Type B pancreatic cell (in vitro differentiated cells): ENCODE data around the gene PHF21A. TPM values are rescaled to one million over a fixed set of nuclear protein-coding genes. Genes with fewer than 3 reads are reported as not detected.
A peak's percentile ranks its signal among the peaks of the same experiment; 100 is the strongest.

Source experiments
- DNase-seq: peaks from one replicate; pipeline ENCODE4 v3.0.0; 2021; ENCODE audit warnings: mixed read lengths; ENCODE audit not compliant: unreplicated experiment; ENCODE audit errors: extremely low spot score
- H3K27ac Mint-ChIP-seq: 2 replicates; pipeline ENCODE4 v1.8.0; 2021; ENCODE audit warnings: mild to moderate bottlenecking, mixed read lengths
- H3K27me3 Mint-ChIP-seq: 2 replicates; pipeline ENCODE4 v1.8.0; 2021; ENCODE audit warnings: mixed read lengths
- H3K36me3 Mint-ChIP-seq: 2 replicates; pipeline ENCODE4 v1.8.0; 2021; ENCODE audit warnings: mixed read lengths
- H3K4me1 Mint-ChIP-seq: one replicate; pipeline ENCODE4 v1.8.0; 2021; ENCODE audit warnings: mixed read lengths; ENCODE audit not compliant: unreplicated experiment
- H3K4me3 Mint-ChIP-seq: 2 replicates; pipeline ENCODE4 v1.8.0; 2021; ENCODE audit warnings: mild to moderate bottlenecking, mixed read lengths
- H3K9me3 Mint-ChIP-seq: 2 replicates; pipeline ENCODE4 v1.8.0; 2021; ENCODE audit warnings: mixed read lengths
- CTCF ChIP-seq: fragments of 200-600 bp; sonication (generic); conservative IDR thresholded peaks from 2 replicates; pipeline ENCODE4 v1.5.0; 2021; ENCODE audit warnings: antibody characterized with exemption, mild to moderate bottlenecking
- total RNA-seq: library from RNA; stranded (reverse); gene quantifications from 2 replicates; pipeline ENCODE4 v1.2.1, GENCODE V29; 2021; ENCODE audit warnings: low replicate concordance

PHF21A gene
- total RNA-seq, 1 donor from 2014 or later: 62.4 TPM

DNA sequence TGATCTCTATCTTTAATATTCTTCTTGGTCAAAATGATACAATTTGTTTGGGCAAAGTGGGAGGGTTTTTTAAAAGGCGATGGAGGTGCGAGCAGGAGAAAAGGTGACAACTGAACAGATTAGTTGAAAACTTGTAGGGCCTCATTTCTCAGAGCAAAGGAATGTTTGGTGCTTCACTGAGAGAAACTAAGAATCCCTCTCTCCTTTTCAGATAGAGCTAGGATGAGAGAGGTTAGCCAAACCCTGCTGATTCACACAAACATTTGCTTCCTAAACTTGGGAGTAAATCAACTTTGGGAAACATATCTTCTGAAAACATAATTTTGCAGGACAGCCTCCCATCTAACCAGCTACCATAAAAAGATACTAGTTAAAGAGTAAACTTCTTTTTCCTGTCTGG is 57.0 kb downstream of the PHF21A start:
- Mint-ChIP-seq H3K4me1 (no peaks in the 10 kb centered on the region), H3K36me3 (peaks cover 34% of the 10 kb centered on the region), H3K4me3 (no peak overlapping the region), H3K9me3 (no peaks in the 10 kb centered on the region), H3K27ac (peak overlapping the region; percentile 50), H3K27me3 (no peaks in the 10 kb centered on the region)
- TF ChIP-seq CTCF: no peak
- no peak for DNase-seq

- Mint-ChIP-seq H3K4me1 (no peaks in the 10 kb centered on the region), H3K4me3 (no peak overlapping the region)
- TF ChIP-seq CTCF: no peak
Measured at GRCh38 chr11:46063138-46063537, 58.1 kb downstream of the PHF21A start.

DNA sequence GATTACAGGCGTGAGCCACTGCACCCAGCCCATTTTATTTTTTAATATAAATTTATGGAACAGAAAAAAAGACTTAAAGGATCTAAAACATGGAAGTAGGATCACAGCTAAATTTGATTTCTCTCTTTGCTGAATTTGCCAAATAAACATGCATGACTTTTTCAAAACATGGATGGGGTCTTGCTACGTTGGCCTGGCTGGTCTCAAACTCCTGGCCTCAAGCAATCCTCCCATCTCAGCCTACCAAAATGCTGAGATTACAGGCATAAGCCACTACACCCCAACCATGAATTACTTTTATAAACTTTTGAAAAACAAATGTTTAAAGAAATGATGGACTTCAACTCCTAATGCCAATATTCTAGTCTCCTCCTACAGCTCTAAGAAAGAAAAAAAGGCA is 61.2 kb downstream of the PHF21A start:
- Mint-ChIP-seq H3K36me3 (peaks cover 27% of the 10 kb centered on the region), H3K4me3 (no peak overlapping the region), H3K9me3 (no peaks in the 10 kb centered on the region), H3K4me1 (peaks cover 5% of the 10 kb centered on the region), H3K27me3 (no peaks in the 10 kb centered on the region), H3K27ac (no peak overlapping the region)
- no peak for DNase-seq
- no peak for TF ChIP-seq CTCF

More at GRCh38 chr11:46063138-46063537, 58.1 kb downstream of the PHF21A start:
- Mint-ChIP-seq H3K27ac (no peak overlapping the region), H3K36me3 (peaks cover 28% of the 10 kb centered on the region), H3K9me3 (no peaks in the 10 kb centered on the region), H3K27me3 (no peaks in the 10 kb centered on the region)
- no peak for DNase-seq

- TF ChIP-seq CTCF: no peak
- peaks cover 5% of the 10 kb centered on the region for H3K4me1 Mint-ChIP-seq
- H3K36me3 Mint-ChIP-seq: peaks cover 20% of the 10 kb centered on the region
- H3K27me3 Mint-ChIP-seq: no peaks in the 10 kb centered on the region
- no peaks in the 10 kb centered on the region for H3K9me3 Mint-ChIP-seq
- no peak for DNase-seq
- H3K27ac Mint-ChIP-seq: no peak overlapping the region
- H3K4me3 Mint-ChIP-seq: no peak overlapping the region
Measured at GRCh38 chr11:46057489-46057888, 63.8 kb downstream of the PHF21A start.

DNA sequence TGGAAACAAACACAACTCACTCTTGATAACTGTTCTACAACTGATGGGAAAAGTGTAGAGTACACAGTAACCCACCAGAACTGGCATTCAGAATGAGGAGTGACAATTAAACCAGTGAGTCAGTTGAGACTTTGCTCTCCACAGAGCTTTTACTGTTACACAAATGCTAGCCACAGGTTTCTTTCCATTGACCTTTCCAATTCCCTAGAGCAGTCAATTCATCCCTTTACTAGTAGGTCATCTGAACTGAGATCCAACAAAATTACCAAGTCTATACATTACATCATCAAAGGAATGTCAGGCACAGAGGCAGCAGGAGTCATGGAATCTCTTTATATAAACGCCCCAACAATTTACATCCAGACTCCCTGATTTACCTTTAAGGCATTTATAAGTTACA is 65.9 kb downstream of the PHF21A start:
- H3K27ac Mint-ChIP-seq: no peak overlapping the region
- DNase-seq: no peak
- no peak overlapping the region for H3K4me3 Mint-ChIP-seq
- TF ChIP-seq CTCF: no peak
- H3K9me3 Mint-ChIP-seq: no peaks in the 10 kb centered on the region
- H3K4me1 Mint-ChIP-seq: peaks cover 23% of the 10 kb centered on the region
- H3K36me3 Mint-ChIP-seq: peaks cover 4% of the 10 kb centered on the region
- no peaks in the 10 kb centered on the region for H3K27me3 Mint-ChIP-seq

- H3K4me1 Mint-ChIP-seq: peaks cover 45% of the 10 kb centered on the region
- peaks cover 5% of the 10 kb centered on the region for H3K36me3 Mint-ChIP-seq
- H3K27ac Mint-ChIP-seq: no peak overlapping the region
- H3K27me3 Mint-ChIP-seq: no peaks in the 10 kb centered on the region
- no peak for DNase-seq
- H3K9me3 Mint-ChIP-seq: no peaks in the 10 kb centered on the region
- TF ChIP-seq CTCF: no peak
- no peak overlapping the region for H3K4me3 Mint-ChIP-seq
Measured at GRCh38 chr11:46051102-46051501, 70.2 kb downstream of the PHF21A start.
